Measurements from ENCODE around the gene CCDC175. TPM values are rescaled to one million over a fixed set of nuclear protein-coding genes. Genes with fewer than 3 reads are reported as not detected.

Gene CCDC175
- total RNA-seq, 4 donors from 2014 or later = 0.27 to 0.95 TPM; not detected in 2

- WGBS, 2 donors (ENCODE audit: low coverage in 1 of 2) = 94 to 100% methylated on average over 1 of the region's 1 CpG
- no peak for DNase-seq
- TF ChIP-seq POLR2A (IDR thresholded peaks at IDR 0.05) = no peak
- no peak for TF ChIP-seq EP300 (IDR thresholded peaks at IDR 0.05; ENCODE audit: low read depth)
- TF ChIP-seq CTCF (IDR thresholded peaks at IDR 0.05) = no peak
- TF ChIP-seq POLR2AphosphoS5 (IDR thresholded peaks at IDR 0.05) = no peak
- in situ Hi-C loops (cut with MboI; ENCODE audit: low pct_ligation_motif_present in 1 of 4, low pct_unique_long_range_greater_than_20kb in 1 of 4, low sequenced_read_pairs in 3 of 4) = no loop called here
- H3K4me3 ChIP-seq = no peak overlapping the region
- no peaks in the 10 kb centered on the region for H3K27me3 ChIP-seq
- H3K9me3 ChIP-seq = peaks cover 0 to 11% of the 10 kb centered on the region in 2 donors
- intact Hi-C loops (cut with DNase I; ENCODE audit: low total_unique reads) = no loop called here
- no peaks in the 10 kb centered on the region for H3K4me1 ChIP-seq
- H3K36me3 ChIP-seq = no peaks in the 10 kb centered on the region
- H3K27ac ChIP-seq = no peak overlapping the region
Measured at GRCh38 chr14:59532419-59532818, 44.2 kb downstream of the CCDC175 start.

GRCh38 chr14:59530349-59530748 lies 46.3 kb downstream of the CCDC175 start:
- intact Hi-C loops (cut with DNase I; ENCODE audit: low total_unique reads) (no loop called here), in situ Hi-C loops (cut with MboI; ENCODE audit: low pct_ligation_motif_present in 1 of 4, low pct_unique_long_range_greater_than_20kb in 1 of 4, low sequenced_read_pairs in 3 of 4) (no loop called here)
- Histone ChIP-seq H3K4me1 (no peaks in the 10 kb centered on the region), H3K27me3 (no peaks in the 10 kb centered on the region), H3K4me3 (no peak overlapping the region), H3K9me3 (peaks cover 0 to 11% of the 10 kb centered on the region in 2 donors), H3K36me3 (no peaks in the 10 kb centered on the region), H3K27ac (no peak overlapping the region)
- TF ChIP-seq CTCF (IDR thresholded peaks at IDR 0.05) = no peak
- TF ChIP-seq EP300 (IDR thresholded peaks at IDR 0.05; ENCODE audit: low read depth) = no peak
- TF ChIP-seq POLR2A (IDR thresholded peaks at IDR 0.05) = no peak
- no peak for TF ChIP-seq POLR2AphosphoS5 (IDR thresholded peaks at IDR 0.05)
- DNase-seq = no peak

- no peak overlapping the region for H3K27ac ChIP-seq
- intact Hi-C loops (cut with DNase I; ENCODE audit: low total_unique reads) (no loop called here), in situ Hi-C loops (cut with MboI; ENCODE audit: low pct_ligation_motif_present in 1 of 4, low pct_unique_long_range_greater_than_20kb in 1 of 4, low sequenced_read_pairs in 3 of 4) (no loop called here)
- no peaks in the 10 kb centered on the region for H3K4me1 ChIP-seq
- no peaks in the 10 kb centered on the region for H3K36me3 ChIP-seq
- no peak for DNase-seq
- peaks cover 0 to 11% of the 10 kb centered on the region in 2 donors for H3K9me3 ChIP-seq
- 73 to 100% methylated on average over 1 to 2 of the region's 2 CpGs for WGBS, 2 donors (ENCODE audit: low coverage in 1 of 2)
- H3K4me3 ChIP-seq = no peak overlapping the region
- TF ChIP-seq EP300 (IDR thresholded peaks at IDR 0.05; ENCODE audit: low read depth) (no peak), CTCF (IDR thresholded peaks at IDR 0.05) (no peak), POLR2A (IDR thresholded peaks at IDR 0.05) (no peak), POLR2AphosphoS5 (IDR thresholded peaks at IDR 0.05) (no peak)
- no peaks in the 10 kb centered on the region for H3K27me3 ChIP-seq
Measured at GRCh38 chr14:59529189-59529588, 47.4 kb downstream of the CCDC175 start.

- no peak for TF ChIP-seq POLR2A (IDR thresholded peaks at IDR 0.05)
- no peak for TF ChIP-seq EP300 (IDR thresholded peaks at IDR 0.05; ENCODE audit: low read depth)
- no peak for TF ChIP-seq CTCF (IDR thresholded peaks at IDR 0.05)
- no peak for TF ChIP-seq POLR2AphosphoS5 (IDR thresholded peaks at IDR 0.05)
- H3K36me3 ChIP-seq = no peaks in the 10 kb centered on the region
- H3K4me3 ChIP-seq = no peak overlapping the region
- no peak overlapping the region for H3K27ac ChIP-seq
- intact Hi-C loops (cut with DNase I; ENCODE audit: low total_unique reads) = no loop called here
- in situ Hi-C loops (cut with MboI; ENCODE audit: low pct_ligation_motif_present in 1 of 4, low pct_unique_long_range_greater_than_20kb in 1 of 4, low sequenced_read_pairs in 3 of 4) = no loop called here
- DNase-seq = no peak
- H3K4me1 ChIP-seq = no peaks in the 10 kb centered on the region
- 53 to 64% methylated on average over 3 of the region's 3 CpGs for WGBS, 2 donors (ENCODE audit: low coverage in 1 of 2)
- H3K27me3 ChIP-seq = no peaks in the 10 kb centered on the region
- no peaks in the 10 kb centered on the region for H3K9me3 ChIP-seq
Measured at GRCh38 chr14:59520224-59520623, 56.4 kb downstream of the CCDC175 start.
